ENCODE results near the gene CCR5.

CCR5 gene

DNA sequence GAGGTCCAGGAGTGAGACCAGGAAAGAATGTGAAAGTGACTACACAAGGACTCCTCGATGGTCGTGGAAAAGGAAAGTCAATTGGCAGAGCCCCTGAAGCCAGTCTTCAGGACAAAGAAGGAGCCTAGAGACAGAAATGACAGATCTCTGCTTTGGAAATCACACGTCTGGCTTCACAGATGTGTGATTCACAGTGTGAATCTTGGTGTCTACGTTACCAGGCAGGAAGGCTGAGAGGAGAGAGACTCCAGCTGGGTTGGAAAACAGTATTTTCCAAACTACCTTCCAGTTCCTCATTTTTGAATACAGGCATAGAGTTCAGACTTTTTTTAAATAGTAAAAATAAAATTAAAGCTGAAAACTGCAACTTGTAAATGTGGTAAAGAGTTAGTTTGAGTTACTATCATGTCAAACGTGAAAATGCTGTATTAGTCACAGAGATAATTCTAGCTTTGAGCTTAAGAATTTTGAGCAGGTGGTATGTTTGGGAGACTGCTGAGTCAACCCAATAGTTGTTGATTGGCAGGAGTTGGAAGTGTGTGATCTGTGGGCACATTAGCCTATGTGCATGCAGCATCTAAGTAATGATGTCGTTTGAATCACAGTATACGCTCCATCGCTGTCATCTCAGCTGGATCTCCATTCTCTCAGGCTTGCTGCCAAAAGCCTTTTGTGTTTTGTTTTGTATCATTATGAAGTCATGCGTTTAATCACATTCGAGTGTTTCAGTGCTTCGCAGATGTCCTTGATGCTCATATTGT lies 10.8 kb upstream of the CCR5 start:
- no peak for DNase-seq

GRCh38 chr3:46360907-46361306 lies 9.8 kb upstream of the CCR5 start:
- no peak for DNase-seq

DNA sequence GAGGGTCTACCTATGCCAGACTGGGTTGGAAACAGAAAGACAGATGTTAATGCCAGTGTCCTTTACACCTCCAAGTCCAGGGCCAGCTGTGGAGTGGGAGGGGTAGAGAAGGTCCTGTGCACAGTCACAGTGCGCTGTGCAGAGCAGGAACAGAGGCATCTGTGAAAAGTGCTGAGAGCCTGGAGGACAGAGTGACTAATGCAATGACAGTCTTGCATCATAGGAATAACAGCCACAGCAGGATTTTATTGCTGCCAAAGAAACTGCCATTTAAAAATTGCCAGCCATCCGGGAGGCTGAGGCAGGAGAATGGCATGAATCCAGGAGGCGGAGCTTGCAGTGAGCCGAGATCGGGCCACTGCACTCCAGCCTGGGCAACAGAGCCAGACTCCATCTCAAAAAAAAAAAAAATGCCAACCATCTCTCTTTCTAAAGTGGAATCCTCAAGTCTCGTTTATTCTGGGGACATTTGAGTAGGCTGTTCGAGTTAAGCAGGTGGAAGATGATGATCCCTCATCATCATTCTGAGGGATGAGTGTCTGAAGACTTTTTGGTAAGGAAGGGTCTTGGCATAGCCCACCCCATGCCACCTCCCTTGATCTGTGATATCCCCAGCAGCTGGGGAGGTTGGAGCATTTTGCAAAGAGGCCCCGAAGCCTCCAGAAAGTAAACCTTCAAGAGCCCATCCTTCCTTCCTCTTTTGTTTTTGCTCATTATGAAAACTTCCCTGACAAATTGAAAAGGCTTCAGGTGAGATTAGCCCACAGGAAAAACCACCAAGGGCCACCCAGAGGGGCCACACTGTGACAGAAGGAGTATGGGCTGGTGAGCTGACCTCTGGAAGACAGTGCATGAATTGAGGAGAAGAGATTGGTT lies 9.1 kb upstream of the CCR5 start:
- no peak for DNase-seq

- no peak for DNase-seq
Measured at GRCh38 chr3:46365041-46365440, 5.7 kb upstream of the CCR5 start.

- DNase-seq: no peak
Measured at GRCh38 chr3:46365737-46366524, 4.8 kb upstream of the CCR5 start.

GRCh38 chr3:46367811-46368210 lies 2.9 kb upstream of the CCR5 start:
- no peak for DNase-seq

DNA sequence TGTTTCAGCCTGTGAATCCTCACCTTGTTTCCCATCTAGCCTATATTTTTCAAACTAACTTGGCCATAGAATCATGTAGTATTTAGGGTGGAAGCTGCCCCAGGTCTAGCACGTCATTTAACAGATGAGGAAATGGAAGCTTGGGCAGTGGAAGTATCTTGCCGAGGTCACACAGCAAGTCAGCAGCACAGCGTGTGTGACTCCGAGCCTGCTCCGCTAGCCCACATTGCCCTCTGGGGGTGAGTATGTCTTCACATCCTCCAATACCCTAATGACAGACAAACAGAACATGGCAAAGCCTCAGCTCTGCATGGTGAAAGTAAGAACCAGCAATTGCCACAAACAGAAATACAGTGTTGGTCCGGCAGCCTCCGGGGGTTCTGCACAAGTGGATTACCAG lies 2.2 kb upstream of the CCR5 start:
- DNase-seq: peak; percentile 16 to 44

- DNase-seq: no peak
Measured at GRCh38 chr3:46369151-46369550, 1.6 kb upstream of the CCR5 start.

DNA sequence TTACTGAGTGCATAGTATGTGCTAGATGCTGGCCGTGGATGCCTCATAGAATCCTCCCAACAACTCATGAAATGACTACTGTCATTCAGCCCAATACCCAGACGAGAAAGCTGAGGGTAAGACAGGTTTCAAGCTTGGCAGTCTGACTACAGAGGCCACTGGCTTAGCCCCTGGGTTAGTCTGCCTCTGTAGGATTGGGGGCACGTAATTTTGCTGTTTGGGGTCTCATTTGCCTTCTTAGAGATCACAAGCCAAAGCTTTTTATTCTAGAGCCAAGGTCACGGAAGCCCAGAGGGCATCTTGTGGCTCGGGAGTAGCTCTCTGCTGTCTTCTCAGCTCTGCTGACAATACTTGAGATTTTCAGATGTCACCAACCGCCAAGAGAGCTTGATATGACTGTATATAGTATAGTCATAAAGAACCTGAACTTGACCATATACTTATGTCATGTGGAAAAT lies 1.0 kb upstream of the CCR5 start:
- no peak for DNase-seq

GRCh38 chr3:46371519-46372340 lies 984 bp downstream of the CCR5 start:
- no peak for DNase-seq

GRCh38 chr3:46372492-46373359 lies 2.0 kb downstream of the CCR5 start:
- DNase-seq: peak in 1 of 2 donors; percentile 17

- DNase-seq: no peak
Measured at GRCh38 chr3:46374755-46375154, 4.0 kb downstream of the CCR5 start.

- DNase-seq: no peak
Measured at GRCh38 chr3:46375218-46375617, 4.5 kb downstream of the CCR5 start.

GRCh38 chr3:46375814-46376213 lies 5.1 kb downstream of the CCR5 start:
- no peak for DNase-seq

DNA sequence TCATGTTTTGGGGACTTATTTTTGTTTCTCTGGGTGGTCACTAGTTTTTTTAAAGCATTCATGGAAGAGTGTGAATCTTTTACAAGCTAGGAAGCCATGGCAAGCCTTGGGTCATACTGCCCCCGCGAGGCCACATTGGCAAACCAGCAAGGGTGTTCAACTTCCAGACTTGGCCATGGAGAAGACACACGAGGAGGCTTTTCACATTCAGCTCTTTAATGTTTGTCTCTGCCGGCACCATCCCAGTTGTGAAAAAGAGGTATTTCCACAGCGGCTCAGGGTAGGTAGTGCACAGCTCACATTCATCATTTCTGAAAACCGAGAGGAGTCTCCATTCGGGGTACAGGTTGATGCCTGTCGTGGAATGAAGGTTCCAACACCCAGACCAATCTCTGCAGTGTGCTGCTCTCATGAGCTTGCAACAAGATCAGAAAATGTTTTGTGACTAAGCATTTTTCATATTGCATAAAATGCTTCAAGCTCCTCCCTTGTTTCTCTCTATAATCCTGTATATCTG lies 7.7 kb downstream of the CCR5 start:
- peak in 1 of 2 donors; percentile 43 for DNase-seq

- no peak for DNase-seq
Measured at GRCh38 chr3:46380471-46381221, 9.9 kb downstream of the CCR5 start.

DNA sequence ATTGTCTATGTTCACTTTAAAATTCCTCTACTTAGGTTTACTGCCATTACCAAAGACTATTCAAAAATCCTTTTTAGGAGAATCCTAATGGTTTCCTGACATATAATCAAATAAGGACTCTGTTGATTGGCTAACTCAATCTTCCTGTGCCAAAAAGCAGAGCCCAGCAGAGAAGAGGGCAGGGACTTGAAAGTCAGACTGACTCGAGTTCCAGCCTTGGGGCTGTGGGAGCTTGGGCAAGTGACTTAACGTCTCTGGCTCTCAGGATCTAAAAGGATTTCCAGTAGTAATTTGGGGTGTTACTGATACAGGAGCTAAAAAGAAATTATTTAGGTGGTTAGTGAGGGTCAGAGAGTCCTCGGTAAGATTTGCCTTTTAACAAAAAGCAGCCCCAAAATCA lies 10.9 kb downstream of the CCR5 start:
- no peak for DNase-seq

DNA sequence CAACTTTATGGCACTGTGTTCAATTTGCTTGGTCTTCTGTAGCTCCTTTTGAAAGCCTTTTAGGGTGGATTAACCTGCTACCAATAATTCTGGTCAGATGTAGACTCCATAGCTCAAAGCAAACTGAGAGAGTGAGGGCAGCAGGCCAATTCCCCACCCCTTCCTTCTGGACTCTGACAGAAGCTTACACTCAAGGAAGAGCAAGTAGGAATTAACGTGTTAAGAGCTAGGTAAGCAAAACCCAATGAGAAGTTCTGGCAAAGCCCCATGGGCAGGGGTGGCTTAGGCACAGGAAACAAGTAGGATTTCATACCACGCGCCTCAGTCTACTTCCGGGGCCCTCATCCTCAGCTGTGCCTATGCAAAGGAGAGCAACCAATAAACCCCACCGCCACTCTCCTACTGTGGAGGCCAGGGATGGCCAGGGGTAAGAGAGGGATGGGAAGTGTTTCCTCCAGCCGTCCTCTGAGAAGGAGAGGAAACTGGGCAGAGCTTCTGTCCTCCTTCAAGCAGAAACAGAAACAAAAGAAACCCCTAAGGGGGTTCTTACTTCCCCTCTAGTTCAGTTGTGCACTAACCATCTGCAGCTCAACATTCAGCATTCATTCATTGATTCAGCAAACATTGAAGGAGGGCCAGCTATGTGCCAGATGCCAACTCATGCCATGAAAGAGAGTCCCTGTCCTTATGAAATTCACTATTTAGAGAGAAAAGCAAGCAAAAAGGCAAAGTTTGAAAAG lies 12.6 kb downstream of the CCR5 start:
- DNase-seq: no peak

GRCh38 chr3:46383951-46384330 lies 13.2 kb downstream of the CCR5 start:
- DNase-seq: no peak

DNA sequence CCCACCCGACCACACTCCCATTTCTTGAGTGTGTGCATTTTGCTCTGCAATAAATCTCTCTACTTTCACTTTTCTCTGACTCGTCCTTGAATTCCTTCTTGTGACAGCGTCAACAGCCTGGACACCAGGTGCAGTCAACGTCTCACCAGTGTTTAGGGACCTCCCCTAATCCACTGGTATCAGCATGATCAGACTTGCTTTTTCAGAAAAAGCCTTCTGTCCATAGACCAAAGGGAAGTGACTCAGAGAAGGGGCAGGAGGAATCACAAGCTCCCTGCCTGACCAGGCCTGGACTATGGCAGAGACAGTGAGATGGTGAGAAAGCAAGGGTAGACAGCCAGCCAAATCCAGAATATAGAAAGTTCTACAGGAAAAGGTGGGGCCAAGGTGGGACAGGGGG lies 15.5 kb downstream of the CCR5 start:
- DNase-seq: no peak

All from hippocampal formation (tissue), 2 donors.